Spleen (tissue), 11 donors: ENCODE measurements around the gene LRBA. TPM values are rescaled to one million over a fixed set of nuclear protein-coding genes. Genes with fewer than 3 reads are reported as not detected.

Experiments used
- DNase-seq: peaks from one replicate; pipeline ENCODE4 v3.0.0-alpha.2; 2020
- H3K27ac ChIP-seq, 8 donors: fragments of 200-600 bp; sonication (generic) in 7 of 8; 1 replicate in 4 of 8; 2 replicates in 4 of 8; pipeline versions ENCODE4 v1.5.0 to v1.8.0; 2016 to 2021; ENCODE audit warnings: inconsistent platforms in 4 of 8, mild to moderate bottlenecking in 4 of 8, moderate library complexity in 1 of 8
- H3K27me3 ChIP-seq, 7 donors: fragments of 200-600 bp; sonication (generic) in 6 of 7; replicated peaks in 1 of 7; 1 replicate in 4 of 7; 2 replicates in 3 of 7; pipeline versions ENCODE4 v1.5.0 to v1.8.0; 2016 to 2021; ENCODE audit warnings: inconsistent platforms in 3 of 7, mild to moderate bottlenecking in 1 of 7
- H3K36me3 ChIP-seq, 6 donors: fragments of 200-600 bp; sonication (generic) in 5 of 6; 1 replicate in 4 of 6; 2 replicates in 2 of 6; pipeline versions ENCODE4 v1.5.0 to v1.8.0; 2016 to 2021; ENCODE audit warnings: inconsistent platforms in 2 of 6
- H3K4me1 ChIP-seq, 6 donors: fragments of 200-600 bp; sonication (generic) in 5 of 6; 1 replicate in 3 of 6; 2 replicates in 3 of 6; pipeline versions ENCODE4 v1.5.0 to v1.8.0; 2016 to 2021; ENCODE audit warnings: inconsistent platforms in 3 of 6
- H3K4me3 ChIP-seq, 8 donors: fragments of 200-600 bp; sonication (generic) in 7 of 8; 1 replicate in 4 of 8; 2 replicates in 4 of 8; pipeline versions ENCODE4 v1.5.0 to v1.8.0; 2016 to 2021; ENCODE audit warnings: inconsistent platforms in 4 of 8, mild to moderate bottlenecking in 4 of 8, moderate library complexity in 2 of 8
- H3K9me3 ChIP-seq, 8 donors: fragments of 200-600 bp; sonication (generic) in 7 of 8; 1 replicate in 4 of 8; 2 replicates in 4 of 8; pipeline versions ENCODE4 v1.5.0 to v1.8.0; 2016 to 2021; ENCODE audit warnings: inconsistent platforms in 4 of 8
- POLR2A ChIP-seq, 3 donors: fragments of 450-650 bp; IDR thresholded peaks; one replicate each; pipeline ENCODE4 v1.5.1; 2017; ENCODE audit warnings: antibody characterized with exemption in 3 of 3, mild to moderate bottlenecking in 1 of 3
- POLR2AphosphoS5 ChIP-seq, 3 donors: sonication (generic); formaldehyde crosslinking; IDR thresholded peaks; one replicate each; pipeline ENCODE4 v1.5.1; 2017; ENCODE audit warnings: antibody characterized with exemption in 3 of 3
- WGBS, 5 donors: extraction: QIAGEN DNeasy Blood & Tissue Kit in 3 of 5; methylation state at CpG; one replicate each; pipeline versions ENCODE4 v1.1.5 to v1.1.7; 2013 to 2018; 5-methylcytosine and 5-hydroxymethylcytosine counted together
- intact Hi-C: fragments of 100-400 bp; cut with DNase I; formaldehyde crosslinking; loops from one replicate; pipeline ENCODE4 v1.15.0; 2023; ENCODE audit warnings: low total_unique reads
- polyA plus RNA-seq, 3 donors: library from polyadenylated mRNA; stranded (reverse); fragments of 200-250 nt; gene quantifications; one replicate each; pipeline ENCODE4 v1.2.1, GENCODE V29; 2013
- total RNA-seq, 7 donors: library from RNA; depleted of rRNA in 3 of 7; stranded (reverse); fragments of >200 nt in 3 of 7; fragmentation: NEBNext Ultra II Directional in 4 of 7; extraction: Animal tissue kit (Norgen Biotek cat#: 25700) in 4 of 7; gene quantifications; one replicate each; pipeline versions ENCODE4 v1.1.0 to v1.2.1, GENCODE V29; 2016 to 2021
- TF ChIP-seq, protein P1 (sequence below), 11 experiments: fragments of 200-600 bp in 7 of 11; fragments of 450-650 bp in 4 of 11; sonication (generic) in 4 of 11; IDR thresholded peaks in 8 of 11; conservative IDR thresholded peaks in 3 of 11; 1 replicate in 7 of 11; 2 replicates in 4 of 11; pipeline versions ENCODE4 v1.4.0 to v1.8.0; 2016 to 2021; ENCODE audit warnings: antibody characterized with exemption in 11 of 11, inconsistent platforms in 4 of 11, mild to moderate bottlenecking in 1 of 11
- donor health status: healthy with polysubstance abuse.
- donor health status: DM: no; HTN: no; CAD: no; lungs with moderate emphysema.
- donor health status: DM: no; HTN: no; CAD: no.
- donor health status: Bipolar disorder and iron deficiency.
- donor health status: healthy.
- donor health status: DM: no; HTN: no; CAD: no.
- donor health status: DM: yes; HTN: yes; CAD: no.

The LRBA gene
- total and polyA plus RNA-seq, 10 donors = 8.2 to 84.9 (median 50.5) TPM

DNA sequence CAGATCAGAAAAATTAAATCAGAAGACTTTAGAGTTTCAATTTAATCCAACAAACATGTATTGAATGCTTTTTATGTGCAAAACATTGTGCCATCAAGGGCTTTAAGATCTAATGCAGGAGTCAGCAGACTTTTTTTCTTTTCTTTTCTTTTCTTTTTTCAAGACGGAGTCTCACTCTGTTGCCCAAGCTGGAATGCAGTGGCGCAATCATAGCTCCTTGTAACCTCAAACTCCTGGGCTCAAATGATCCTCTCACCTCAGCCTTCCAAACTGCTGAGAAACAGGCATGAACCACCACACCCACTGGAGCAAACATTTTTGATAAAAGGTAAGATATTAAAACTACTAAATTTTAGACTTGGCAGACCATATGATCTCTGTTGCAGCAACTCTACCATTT lies 24.6 kb upstream of the LRBA start:
- TF ChIP-seq, protein P1, sequence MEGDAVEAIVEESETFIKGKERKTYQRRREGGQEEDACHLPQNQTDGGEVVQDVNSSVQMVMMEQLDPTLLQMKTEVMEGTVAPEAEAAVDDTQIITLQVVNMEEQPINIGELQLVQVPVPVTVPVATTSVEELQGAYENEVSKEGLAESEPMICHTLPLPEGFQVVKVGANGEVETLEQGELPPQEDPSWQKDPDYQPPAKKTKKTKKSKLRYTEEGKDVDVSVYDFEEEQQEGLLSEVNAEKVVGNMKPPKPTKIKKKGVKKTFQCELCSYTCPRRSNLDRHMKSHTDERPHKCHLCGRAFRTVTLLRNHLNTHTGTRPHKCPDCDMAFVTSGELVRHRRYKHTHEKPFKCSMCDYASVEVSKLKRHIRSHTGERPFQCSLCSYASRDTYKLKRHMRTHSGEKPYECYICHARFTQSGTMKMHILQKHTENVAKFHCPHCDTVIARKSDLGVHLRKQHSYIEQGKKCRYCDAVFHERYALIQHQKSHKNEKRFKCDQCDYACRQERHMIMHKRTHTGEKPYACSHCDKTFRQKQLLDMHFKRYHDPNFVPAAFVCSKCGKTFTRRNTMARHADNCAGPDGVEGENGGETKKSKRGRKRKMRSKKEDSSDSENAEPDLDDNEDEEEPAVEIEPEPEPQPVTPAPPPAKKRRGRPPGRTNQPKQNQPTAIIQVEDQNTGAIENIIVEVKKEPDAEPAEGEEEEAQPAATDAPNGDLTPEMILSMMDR (IDR thresholded peaks at IDR 0.05 in 8 of 11, conservative IDR thresholded peaks at IDR 0.05 in 3 of 11) = no peak
- TF ChIP-seq POLR2A (IDR thresholded peaks at IDR 0.05) = no peak
- no peak for TF ChIP-seq POLR2AphosphoS5 (IDR thresholded peaks at IDR 0.05)
- H3K4me3 ChIP-seq = no peak overlapping the region
- H3K36me3 ChIP-seq = no peaks in the 10 kb centered on the region
- no peaks in the 10 kb centered on the region for H3K9me3 ChIP-seq
- intact Hi-C loops = no loop called here
- DNase-seq = no peak
- no peaks in the 10 kb centered on the region for H3K4me1 ChIP-seq
- H3K27me3 ChIP-seq = no peaks in the 10 kb centered on the region
- no peak overlapping the region for H3K27ac ChIP-seq
- WGBS, 5 donors = 75 to 90% (median 82%) methylated on average over 2 of the region's 2 CpGs

DNA sequence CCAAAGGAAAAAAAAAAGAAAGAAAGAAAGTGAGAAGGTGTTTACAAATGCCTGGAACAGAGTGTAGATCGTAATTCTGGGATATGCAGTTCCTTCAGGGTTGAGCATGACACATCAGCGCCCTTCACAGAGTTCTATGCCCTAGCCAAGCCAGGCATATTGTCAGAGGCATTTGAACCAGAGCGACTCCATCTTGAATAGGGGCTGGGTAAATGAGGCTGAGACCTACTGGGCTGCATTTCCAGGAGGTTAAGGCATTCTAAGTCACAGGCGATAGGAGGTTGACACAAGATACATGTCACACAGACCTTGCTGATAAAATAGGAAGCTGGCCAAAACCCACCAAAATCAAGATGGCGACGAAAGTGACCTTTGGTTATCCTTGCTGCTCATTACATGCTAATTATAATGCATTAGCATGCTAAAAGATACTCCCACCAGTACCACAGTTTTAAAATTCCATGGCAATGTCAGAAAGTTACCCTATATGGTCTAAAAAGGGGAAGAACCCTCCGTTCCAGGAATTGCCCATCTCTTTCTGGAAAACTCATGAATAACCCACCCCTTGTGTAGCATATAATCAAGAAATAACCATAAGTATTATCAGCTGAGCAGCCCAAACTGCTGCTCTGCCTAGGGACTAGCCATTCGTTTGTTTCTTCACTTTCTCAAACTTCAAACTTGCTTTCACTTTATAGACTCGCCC lies 23.5 kb upstream of the LRBA start:
- no peak for DNase-seq
- no peaks in the 10 kb centered on the region for H3K9me3 ChIP-seq
- no peaks in the 10 kb centered on the region for H3K36me3 ChIP-seq
- TF ChIP-seq POLR2A (IDR thresholded peaks at IDR 0.05) (no peak), POLR2AphosphoS5 (IDR thresholded peaks at IDR 0.05) (no peak)
- TF ChIP-seq, protein P1 (IDR thresholded peaks at IDR 0.05 in 8 of 11, conservative IDR thresholded peaks at IDR 0.05 in 3 of 11) = no peak
- H3K4me3 ChIP-seq = no peak overlapping the region
- H3K27me3 ChIP-seq = no peaks in the 10 kb centered on the region
- no peak overlapping the region for H3K27ac ChIP-seq
- WGBS, 5 donors = 90 to 98% (median 93%) methylated on average over 9 of the region's 9 CpGs
- H3K4me1 ChIP-seq = no peaks in the 10 kb centered on the region
- intact Hi-C loops = no loop called here

DNA sequence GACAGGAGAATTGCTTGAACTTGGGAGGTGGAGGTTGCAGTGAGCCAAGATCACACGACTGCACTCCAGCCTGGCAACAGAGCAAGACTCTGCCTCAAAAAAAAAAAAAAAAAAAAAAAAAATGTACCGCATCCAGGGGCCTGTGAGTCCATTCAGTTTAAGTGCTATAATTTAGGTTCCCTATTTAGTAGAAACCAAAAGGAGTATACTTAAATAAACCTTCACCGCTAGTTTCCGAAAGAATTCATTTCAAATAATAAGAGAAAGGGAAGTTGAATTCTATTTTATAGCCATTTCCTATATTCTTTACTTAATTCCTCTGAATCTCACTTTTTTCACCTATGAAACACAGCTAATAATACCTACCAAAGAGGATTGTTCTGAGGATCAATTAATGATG lies 20.8 kb upstream of the LRBA start:
- intact Hi-C loops = no loop called here
- DNase-seq = no peak
- no peaks in the 10 kb centered on the region for H3K36me3 ChIP-seq
- peaks cover 0 to 6% (median 0%) of the 10 kb centered on the region in 6 donors for H3K4me1 ChIP-seq
- no peak overlapping the region for H3K27ac ChIP-seq
- no peaks in the 10 kb centered on the region for H3K27me3 ChIP-seq
- H3K4me3 ChIP-seq = no peak overlapping the region
- TF ChIP-seq POLR2AphosphoS5 (IDR thresholded peaks at IDR 0.05) = no peak
- TF ChIP-seq, protein P1 (IDR thresholded peaks at IDR 0.05 in 8 of 11, conservative IDR thresholded peaks at IDR 0.05 in 3 of 11) = no peak
- TF ChIP-seq POLR2A (IDR thresholded peaks at IDR 0.05) = no peak
- H3K9me3 ChIP-seq = no peaks in the 10 kb centered on the region
- 34 to 62% (median 55%) methylated on average over 3 to 4 of the region's 4 CpGs for WGBS, 5 donors

DNA sequence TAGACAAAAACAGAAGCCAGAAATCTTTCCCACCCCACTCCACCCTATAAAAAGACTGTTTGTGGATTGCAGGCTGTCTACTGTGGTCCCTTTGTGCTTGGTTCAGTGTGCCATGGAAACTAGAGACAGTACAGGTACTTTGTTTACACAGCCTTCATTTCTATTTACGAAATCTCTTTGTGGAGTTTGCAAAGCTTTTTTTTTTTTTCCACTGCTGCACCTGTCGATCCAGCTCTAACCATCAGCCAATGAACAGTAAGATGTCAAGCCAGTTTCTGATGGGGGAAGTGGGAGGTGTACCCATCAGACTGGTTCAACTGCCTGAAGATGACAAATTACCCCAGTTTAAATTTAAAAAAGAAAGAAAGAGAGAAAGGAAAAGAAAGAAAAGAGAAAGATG lies 20.2 kb upstream of the LRBA start:
- no peak overlapping the region for H3K27ac ChIP-seq
- no peaks in the 10 kb centered on the region for H3K9me3 ChIP-seq
- H3K4me3 ChIP-seq = no peak overlapping the region
- intact Hi-C loops = no loop called here
- H3K27me3 ChIP-seq = no peaks in the 10 kb centered on the region
- no peaks in the 10 kb centered on the region for H3K36me3 ChIP-seq
- H3K4me1 ChIP-seq = peaks cover 0 to 6% (median 0%) of the 10 kb centered on the region in 6 donors
- TF ChIP-seq POLR2AphosphoS5 (IDR thresholded peaks at IDR 0.05) (no peak), POLR2A (IDR thresholded peaks at IDR 0.05) (no peak)
- TF ChIP-seq, protein P1 (IDR thresholded peaks at IDR 0.05 in 8 of 11, conservative IDR thresholded peaks at IDR 0.05 in 3 of 11) = no peak
- DNase-seq = no peak
- WGBS, 5 donors = 38 to 49% (median 47%) methylated on average over 2 of the region's 2 CpGs
